Activated CD4-positive, alpha-beta T cell treated with anti-CD3 and anti-CD28 coated beads for 4 hours (primary cell): ENCODE results near the gene YLPM1.

ENCODE experiments used
- DNase-seq, 2 donors: peaks; one replicate each; pipeline ENCODE4 v3.0.0-alpha.2; 2020

YLPM1 gene

DNA sequence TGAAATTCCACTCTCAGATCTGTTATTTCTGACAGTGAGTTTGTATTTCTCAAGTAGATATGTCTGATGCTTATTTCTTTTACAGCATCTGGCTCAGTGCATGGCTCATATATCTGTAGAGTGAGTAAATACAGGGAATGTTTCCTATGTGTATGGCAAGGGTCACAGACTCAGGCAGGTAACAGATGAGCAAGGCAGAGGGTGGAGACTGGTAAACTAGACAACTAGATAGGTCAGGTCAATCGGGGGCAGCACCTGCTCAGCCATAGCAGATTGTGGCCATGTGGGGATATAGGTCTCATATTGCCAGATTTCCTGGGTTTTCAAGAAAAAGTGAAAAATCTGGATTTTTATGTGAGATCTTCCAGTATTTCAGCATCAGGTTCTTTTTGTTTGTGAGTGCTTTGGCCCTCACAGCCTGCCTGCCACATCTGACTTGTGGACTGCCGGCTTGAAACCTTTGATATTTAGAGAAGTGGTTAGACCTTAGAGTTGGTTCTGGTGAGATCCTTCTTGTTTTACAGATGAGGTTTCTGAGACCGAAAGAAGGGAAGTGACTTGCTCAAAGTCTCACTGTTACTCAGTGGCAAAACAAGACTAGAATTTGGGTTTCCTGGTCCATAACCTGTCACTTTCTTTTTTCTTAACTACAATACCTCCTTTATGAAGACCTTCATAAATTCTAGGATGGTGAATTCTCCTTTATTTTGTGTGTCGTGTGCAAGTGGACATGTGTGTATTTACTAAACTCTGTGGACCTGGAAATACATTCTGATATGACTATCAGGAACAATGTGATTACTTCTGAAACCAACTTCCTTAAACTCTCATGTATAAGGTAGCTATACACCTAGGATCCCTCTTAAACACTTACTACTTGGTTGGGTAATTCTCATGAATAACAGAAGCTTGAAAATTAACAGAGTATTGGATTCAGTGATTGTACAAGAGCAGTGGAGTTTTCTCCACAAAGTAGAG, 78.4 kb downstream of the YLPM1 start:
- no peak for DNase-seq

DNA sequence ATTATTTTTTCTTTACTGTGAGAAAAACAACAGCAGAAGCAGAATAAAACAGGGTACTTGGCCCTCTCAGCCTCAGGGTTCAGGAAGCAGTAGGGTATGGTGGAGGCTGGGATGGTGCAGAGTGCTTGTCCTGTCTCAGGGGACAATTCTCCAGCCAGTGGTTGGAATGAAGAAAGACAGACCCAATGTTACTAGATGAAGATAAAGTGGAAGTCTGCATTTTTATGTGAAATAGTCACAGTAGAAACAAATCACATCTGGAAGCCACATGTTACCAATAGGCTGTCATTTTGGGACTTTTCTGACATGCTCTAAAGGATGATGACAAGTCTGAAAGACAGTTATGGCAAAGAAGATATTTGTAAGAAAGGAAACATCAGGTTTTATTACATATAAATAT, 80.5 kb downstream of the YLPM1 start:
- DNase-seq = no peak

DNA sequence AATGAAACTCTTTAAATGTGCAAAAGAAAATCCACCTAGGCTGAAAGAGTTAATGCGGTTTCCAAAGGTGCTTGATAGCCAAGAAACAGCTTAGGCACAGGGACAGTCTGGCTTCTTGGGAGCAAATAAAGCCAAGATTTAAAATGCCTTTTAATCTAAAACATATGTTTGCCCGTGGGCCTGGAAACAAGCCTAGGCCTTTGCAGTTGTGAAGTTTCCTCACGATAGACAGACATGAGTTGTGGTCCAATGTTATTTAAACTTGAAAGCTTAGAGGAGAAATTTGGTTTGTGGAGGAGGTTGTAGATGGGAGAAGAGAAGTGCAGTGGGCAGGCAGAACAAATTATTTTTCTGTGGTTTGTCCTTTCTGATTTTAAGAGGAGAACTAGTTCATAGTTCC, 83.1 kb downstream of the YLPM1 start:
- no peak for DNase-seq

DNA sequence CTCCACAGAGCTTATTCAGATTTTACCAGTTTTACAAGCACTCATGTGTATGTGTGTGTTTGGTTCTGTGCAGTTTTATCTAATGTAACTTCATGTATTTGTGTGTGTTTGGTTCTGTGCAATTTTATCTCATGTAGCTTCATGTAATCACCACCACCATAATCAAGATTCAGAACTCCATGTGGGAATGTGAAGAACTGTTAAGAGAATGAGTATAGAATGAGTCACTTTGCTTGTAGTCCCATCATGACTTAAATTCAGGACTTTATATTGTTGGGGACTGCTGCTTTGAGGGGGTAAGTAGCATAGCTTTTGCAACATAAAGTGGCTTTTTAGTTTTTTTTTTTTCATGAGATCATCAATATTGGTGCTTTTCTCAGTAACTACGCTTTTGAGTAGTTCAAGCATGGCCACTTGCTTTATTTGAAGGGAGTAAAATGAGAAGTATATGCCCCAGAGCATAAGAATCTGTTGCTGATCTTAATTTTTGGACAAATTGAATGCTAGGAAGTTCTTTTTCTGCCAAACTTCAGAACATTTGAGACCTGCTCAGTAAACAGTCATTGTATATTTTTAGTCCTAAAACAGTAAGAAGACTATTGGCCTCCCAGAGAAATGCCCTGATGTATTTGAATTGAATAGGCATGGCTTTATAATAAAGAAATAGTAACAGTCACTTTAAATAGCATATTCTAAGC, 84.0 kb downstream of the YLPM1 start:
- DNase-seq = no peak

DNA sequence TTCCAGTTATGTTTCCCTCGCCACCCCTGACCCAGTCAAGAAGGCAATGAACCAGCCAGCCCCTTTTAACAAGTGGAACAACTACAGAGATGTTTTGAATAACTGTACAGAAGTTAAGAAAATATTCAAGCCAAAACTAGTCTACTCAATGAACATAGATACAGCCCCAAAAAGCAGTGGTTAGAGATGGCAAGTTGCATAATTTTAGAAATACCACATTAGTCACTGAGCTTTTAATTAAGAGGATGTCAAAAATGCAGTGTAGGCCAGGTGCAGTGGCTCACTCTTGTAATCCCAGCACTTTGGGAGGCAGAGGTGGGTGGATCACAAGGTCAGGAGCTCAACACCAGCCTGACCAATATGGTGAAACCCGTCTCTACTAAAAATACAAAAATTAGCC, 85.7 kb downstream of the YLPM1 start:
- no peak for DNase-seq

DNA sequence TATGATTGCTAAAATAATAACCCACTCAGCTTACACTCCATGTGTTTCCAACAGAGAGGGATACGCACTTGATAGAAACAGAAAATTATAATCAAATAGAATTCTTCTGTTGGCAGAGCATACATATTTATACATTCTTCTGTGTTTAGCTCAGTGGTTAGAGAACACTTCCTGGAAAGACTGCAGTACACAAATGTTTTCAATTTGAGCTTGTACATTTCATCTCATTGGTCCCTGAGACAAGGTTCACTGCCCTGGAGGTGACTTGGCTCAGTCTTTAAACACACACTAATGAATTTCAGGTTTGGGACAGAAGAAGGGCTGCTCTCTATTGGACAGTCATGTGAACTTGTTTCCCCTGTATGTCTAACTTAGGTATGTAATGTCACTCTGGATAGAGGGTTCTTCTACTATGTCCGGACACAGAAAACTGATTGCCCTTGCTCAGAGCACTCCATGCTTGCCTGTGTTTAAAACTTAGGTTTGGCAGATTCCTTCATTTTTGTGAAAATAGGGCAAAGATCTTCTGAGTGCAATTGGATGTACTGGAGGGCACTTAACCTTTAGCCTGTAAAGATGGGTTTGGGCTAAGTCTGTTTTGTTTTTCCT, 89.9 kb downstream of the YLPM1 start:
- DNase-seq = no peak

DNA sequence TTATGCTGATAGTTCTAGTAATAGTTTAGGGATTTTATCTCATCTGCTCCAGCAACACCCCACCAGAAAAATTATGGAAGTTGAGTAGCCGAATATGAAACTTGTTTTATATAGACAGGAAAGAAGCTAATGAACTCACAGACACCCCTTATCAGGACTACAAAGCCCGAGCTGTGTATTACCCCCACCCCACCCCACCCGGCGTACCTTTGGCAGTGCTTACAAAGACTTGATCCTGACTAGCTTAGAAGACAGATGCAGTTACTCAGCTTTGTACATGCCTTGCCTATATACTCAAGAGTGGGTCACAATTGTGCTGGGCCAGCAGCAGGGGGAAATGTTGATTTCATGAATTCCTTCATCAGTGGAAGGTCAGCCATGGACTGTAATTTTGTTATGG, 90.5 kb downstream of the YLPM1 start:
- no peak for DNase-seq

DNA sequence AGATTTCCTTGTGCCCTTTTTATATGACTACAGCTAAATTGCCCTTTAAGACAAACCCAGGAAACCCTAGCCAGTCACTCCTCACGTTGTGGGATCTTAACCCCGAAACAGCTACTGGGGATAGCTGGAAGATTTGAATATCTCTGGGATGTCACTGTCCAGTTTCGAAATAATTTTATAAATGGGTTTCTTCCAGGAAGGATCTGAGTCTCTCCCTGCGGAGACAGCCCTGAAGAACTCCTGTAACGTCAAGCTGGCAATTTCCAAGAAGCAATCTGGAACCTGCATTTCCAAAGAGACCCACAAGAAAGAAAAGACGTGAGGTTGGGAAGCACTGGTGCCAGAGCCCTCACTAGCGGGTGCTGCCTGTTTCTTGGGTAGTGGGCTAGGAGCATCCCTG, 91.9 kb downstream of the YLPM1 start:
- no peak for DNase-seq

DNA sequence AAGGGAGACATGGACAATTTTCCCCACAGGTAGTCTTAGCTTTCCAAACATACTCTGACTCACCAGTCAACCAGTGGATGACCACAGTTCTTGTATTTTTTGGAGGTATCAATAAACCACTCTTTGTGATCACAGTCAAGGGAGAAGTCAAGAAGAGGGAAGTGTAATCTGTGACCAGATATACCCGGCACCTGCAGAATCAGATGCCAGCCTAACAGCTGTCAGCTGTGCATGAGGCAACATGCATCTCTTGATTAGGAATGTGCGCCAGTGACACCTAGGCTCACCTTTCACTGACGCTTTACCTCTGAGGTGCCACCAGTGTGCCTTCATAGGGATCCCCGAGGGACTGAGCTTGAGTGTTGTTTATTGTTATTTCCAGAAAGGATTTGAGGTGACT, 92.8 kb downstream of the YLPM1 start:
- DNase-seq = no peak

DNA sequence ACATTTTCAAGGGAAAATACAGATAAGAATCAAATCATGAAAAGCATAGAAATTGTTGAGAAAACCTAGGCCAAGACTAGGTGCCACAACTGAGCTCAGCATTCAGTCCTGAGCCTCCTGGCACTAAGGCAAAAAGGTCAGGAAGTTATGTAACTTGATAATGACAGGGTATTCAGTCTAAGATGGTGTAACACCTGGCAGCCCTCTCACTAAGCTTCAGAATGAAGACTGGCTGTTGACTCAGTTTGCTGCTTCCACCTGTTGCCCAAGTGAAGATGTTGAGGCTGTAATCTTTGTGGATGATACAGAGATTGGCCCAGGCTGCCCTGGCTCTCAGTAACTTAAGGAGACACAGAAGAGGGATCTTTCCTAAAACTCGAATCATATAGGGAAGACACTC, 93.2 kb downstream of the YLPM1 start:
- DNase-seq = no peak

DNA sequence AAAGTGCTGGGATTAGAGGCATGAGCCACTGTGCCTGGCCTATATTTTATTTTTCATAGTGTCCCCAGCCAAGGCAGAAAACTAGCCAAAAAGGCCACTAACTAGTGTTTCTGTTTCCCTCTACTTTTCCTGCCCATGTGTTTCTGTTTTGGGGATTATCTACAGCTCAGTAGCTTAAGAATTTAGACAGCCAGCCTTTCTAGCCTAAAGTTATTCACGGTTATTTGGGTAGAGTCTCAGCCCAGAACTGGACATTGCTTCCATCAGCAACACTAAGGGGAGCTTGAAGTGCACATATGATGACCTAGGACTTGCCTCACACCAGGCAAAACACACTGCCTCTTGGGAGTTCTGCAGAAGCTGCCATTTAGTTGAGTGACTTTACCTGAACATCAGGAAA, 94.9 kb downstream of the YLPM1 start:
- DNase-seq = no peak

DNA sequence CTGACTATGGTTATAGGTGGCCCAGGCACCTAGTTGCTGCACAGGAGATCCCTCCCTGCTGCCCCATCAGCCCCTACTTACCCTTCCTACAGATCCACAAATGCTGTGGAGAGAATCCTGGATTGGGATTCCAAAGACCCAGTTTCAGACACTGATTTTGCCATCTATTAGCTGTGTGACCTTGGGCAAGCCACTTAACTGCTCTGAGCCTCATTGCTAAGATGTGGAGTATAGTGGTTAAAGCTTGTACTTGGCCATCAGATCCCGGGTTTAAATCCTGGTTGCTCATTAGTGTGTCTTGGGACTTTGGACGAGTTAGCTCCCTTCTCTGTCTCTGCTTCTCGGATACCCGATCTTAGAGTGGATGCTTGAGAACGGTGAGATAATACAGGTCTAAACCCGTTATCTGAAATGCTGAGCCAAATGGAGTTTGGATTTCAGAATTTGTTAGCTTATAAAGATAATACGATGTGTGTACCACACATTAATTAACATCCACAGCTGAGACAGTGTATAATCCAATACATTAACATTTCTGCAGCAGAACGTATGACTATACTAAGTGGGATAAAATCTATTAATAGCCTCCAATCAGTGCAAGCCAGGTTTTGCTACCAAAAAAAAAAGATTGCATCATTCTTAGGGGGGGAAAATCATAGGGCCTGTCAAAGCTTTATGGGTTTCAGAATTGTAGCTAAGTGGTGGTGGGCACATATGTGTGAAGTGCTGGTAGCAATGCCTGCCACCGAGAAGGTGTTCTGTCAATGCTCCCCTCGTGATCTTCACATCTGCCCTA, 96.8 kb downstream of the YLPM1 start:
- no peak for DNase-seq

DNA sequence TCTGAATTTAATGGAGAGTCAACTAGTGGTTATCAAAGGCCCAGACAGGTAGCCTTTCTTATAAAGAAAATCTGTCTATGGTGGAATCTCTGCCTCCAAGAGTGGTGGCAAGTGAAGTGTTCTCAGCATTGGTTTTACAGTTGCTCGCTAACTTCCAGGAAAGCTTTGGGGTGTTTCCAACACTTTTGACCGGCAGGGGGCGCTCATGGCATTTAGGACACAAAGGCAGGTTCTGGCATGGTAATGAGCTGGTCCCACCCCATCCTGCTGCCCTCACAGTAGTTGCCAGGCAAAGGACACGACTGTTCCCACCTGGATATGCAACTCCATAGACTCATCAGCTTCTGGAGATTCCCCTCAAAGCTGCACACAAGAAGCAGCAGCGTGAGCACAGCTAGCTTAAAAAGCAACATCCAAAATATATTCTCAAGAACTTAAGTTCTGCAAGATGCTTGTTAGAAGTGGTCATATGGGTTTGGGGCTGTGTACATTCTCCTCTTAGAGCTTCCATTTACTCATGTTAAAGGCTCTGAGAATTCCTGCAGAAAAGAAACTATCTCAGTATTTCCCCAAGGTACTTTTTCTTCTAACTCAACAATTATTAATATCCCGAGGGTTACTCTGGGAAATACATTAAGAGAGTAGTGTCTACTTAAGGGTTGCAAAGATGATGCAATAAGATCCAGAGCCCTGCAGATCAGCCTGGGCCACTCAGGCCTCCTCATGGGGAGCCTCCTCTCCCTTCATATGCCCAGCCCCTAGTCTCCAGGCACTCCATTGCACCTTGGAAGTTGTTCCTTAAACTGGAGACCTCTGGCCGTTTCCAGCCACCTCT, 98.0 kb downstream of the YLPM1 start:
- DNase-seq = peak; percentile 90 to 96

DNA sequence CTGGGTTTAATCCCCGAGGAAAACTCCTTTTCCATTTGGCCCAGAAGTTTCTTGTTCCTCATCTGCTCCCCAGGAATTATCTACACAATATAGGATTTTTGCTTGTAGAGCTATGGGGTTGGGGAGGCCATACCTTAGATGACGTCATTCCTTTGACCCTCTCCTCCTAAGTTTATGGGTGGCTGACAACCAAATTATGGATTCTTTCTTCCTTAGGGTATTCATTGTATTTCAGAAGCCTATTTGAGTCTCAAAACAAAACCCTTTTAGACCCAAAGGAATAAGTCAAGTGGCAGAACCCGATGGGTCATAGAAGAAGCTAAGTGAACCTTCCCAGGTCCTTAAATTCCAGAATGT, 98.6 kb downstream of the YLPM1 start:
- DNase-seq = no peak

DNA sequence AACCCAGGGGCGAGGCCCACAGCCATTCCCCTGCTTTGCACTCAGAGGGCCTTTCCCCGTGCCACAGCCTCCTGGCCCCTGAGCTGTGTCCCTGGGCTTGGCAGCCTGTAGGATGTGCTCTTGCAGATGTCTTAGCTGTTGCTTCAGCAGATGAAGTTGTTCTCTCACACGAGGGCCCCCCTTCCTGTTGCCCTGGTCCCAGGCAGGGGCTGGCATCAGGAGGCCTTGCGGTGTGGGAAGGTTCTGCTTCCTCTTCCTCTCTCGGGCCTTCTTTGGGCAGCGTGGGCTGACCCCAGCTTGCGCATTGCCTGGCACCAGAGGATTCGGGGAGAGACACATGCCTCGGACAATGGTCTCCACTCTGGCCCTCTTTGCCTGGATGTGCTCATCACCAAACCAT, 100.2 kb downstream of the YLPM1 start:
- DNase-seq = no peak

DNA sequence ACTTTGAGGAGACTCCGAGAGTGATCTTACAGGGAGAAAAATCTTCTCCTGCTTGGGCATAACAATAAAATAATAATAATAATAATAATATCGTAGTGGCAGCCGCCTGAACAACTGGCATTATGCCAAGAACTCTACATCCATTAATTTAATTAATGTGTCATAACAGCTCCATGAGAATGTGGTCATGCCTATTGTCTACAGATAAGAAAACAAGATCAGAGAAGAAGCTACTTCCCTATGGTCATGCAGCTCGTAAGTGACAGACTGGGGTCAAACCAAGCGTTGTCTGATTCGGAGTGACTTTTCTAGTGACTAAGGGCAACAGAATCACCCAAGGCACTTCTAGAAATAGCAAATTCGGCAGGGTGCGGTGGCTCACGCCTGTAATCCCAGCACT, 101.1 kb downstream of the YLPM1 start:
- no peak for DNase-seq

DNA sequence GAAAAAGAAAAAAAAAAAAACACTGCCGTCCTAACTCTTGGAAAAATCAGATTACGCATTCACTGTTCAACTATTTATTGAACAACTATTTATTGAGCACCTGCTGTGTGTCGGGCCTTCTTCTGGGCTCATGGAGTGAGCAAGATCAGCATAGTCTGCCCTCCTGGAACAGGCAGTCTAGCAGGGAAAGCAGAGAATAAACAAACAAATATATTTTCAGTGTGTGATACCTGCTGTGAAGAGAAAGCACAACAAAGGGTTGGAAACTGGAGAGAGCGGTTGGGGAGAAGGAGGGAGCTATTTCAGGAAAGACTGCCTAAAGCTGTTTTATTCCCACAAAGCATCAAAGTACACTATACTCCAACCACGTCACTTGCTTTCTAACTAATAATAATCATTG, 102.0 kb downstream of the YLPM1 start:
- no peak for DNase-seq

DNA sequence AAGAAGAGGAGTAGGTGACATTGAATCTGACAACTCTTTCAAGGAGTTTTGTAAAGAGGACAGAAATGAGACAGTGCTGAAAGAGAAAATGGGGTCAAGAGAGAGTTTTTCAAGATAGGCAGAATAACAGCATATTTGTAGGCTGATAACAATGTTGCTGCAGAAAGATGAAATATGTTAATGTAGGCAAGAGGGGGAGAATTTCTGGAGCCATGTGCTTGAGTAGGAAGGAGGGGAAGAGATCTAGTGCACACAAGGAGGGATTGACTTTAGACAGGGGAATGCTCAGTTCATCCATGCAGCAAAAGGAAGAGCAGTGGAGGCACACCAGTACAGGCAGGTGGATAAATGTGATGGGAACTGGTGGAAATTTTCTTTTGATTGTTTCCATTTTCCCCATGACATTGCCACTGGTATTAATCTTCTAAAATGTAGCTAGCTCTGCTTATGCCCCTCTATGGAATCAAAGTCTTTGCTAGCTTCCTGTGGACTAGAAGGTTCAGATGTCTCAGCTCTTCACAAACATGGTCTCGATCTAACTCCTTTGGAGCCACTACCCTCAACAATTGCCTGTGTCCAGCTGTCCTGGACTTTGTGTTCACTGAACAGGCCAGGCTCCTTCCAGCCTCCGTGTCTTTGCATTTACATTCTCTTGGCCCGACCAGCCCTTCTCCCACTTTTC, 103.7 kb downstream of the YLPM1 start:
- no peak for DNase-seq

DNA sequence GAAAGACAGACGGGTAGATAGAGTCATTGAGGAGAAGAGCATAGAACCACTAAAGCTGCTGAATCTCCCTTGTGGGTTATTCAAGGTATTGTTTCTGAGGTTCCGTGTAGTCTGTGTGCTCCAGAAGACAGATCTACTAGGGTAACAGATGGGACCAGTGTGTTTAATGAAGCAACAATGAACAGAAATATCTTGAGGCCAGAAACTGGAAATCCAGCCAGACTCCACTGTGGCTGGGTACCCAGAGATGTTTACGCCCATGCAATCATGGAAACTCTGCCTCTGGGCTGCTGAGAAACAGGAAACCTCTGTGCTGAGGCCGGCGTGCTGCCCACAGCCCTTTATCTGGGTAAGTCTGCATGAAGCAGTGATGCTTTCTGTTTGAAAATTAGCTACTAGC, 104.6 kb downstream of the YLPM1 start:
- peak; percentile 32 to 49 for DNase-seq

DNA sequence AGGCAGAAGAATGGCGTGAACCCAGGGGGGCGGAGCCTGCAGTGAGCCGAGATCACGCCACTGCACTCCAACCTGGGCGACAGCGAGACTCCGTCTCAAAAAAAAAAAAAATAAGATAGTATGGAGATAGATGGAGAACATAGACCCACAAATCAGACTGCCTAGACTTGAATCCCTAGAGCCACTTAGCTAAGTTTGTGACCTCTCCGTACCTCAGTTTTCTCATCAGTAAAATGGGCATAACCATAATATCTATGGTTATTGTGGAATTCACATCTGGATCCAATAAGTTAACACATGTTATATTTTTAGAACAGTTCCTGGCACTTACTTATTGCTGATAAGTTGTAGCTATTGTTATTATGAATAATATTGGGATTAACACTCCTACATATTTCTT, 105.6 kb downstream of the YLPM1 start:
- no peak for DNase-seq

DNA sequence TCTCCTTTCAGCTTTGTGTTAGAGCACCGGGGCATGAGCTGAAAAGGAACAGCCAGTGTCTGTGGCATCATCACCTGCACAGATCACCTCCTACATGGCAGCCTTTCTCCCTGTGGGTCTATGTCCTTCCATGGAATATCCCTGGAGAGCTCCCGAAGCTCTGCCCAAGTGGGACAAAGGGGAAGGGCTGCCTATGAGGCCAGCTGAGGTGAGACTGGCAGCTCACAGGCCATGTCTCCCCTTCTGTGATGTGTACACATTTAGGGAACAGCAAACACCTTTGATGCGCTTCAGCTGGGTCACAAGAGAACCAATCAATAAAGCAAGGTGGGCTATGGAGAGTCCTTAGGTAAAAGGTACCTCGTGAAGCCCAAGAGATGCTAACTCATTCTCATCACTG, 108.7 kb downstream of the YLPM1 start:
- DNase-seq = no peak

DNA sequence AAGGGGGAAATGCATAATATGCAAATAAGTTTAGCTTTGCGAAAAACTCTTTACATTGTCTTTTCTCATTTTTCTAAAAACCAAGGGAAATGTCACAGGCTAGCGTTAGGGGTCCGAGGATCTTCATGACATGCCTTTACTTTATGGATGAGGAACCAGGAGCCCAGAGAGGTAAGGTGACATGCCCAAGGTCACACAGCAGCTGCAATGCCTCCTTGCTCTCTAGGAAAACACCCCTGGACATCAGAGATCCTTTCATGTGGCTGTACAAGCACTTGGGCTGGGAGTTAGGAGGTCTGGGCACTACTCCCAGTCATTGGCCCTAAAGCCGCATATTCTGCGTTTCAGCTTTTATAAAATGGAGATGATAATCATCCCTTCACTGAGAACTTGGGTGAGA, 112.1 kb downstream of the YLPM1 start:
- DNase-seq = no peak
